PC-3 (cell line): ENCODE data around the gene TULP3. TPM values are rescaled to one million over a fixed set of nuclear protein-coding genes. Genes with fewer than 3 reads are reported as not detected.

ENCODE experiments used
- ATAC-seq: fragments of 200-7000 bp; cut with Tn5 transposase; 2 replicates; pipeline ENCODE4 v1.9.1; 2020; ENCODE audit warnings: mild to moderate bottlenecking, moderate library complexity
- BruUV-seq: library from RNA; stranded (reverse); fragments of 400-500 nt; replicated peaks from 2 replicates; lab custom pipeline; 2021; lab: Mats Ljungman, UMichigan
- CTCF ChIA-PET: fragments of 300-600 bp; sonication (Branson Sonifier 250); formaldehyde crosslinking; loops from one replicate; lab custom pipeline; 2022; ENCODE audit warnings: antibody characterized with exemption; lab: Charles Lee
- POLR2A ChIA-PET: fragments of 300-600 bp; sonication (Branson Sonifier 250); formaldehyde crosslinking; loops from one replicate; lab custom pipeline; 2022; ENCODE audit warnings: antibody characterized with exemption; ENCODE audit not compliant: unreplicated experiment; lab: Charles Lee
- DNase-seq: peaks from one replicate; pipeline ENCODE4 v3.0.0-alpha.2; 2015
- H2AFZ ChIP-seq: fragments of 300-600 bp; sonication (generic); 2 replicates; pipeline ENCODE4 v1.6.0; 2016; ENCODE audit warnings: antibody characterized with exemption, low read length
- H3F3A ChIP-seq: fragments of 300-600 bp; sonication (generic); one replicate; pipeline ENCODE4 v1.6.0; 2017; ENCODE audit warnings: antibody characterized with exemption, low read length, control low read depth, mild to moderate bottlenecking; ENCODE audit not compliant: unreplicated experiment
- H3K27ac ChIP-seq: fragments of 300-600 bp; sonication (generic); 2 replicates; pipeline ENCODE4 v1.5.1; 2016; ENCODE audit warnings: mild to moderate bottlenecking, low read length
- H3K27me3 ChIP-seq: fragments of 300-600 bp; sonication (generic); 2 replicates; pipeline ENCODE4 v1.6.1; 2016; ENCODE audit warnings: low read length, mixed read lengths
- H3K36me3 ChIP-seq: fragments of 300-600 bp; sonication (generic); 2 replicates; pipeline ENCODE4 v1.6.1; 2016; ENCODE audit warnings: low read depth, mixed run types, low read length, mixed read lengths
- H3K4me1 ChIP-seq: fragments of 300-600 bp; sonication (generic); 2 replicates; pipeline ENCODE4 v1.5.1; 2016; ENCODE audit warnings: low read length; ENCODE audit not compliant: insufficient read depth
- H3K4me2 ChIP-seq: fragments of 300-600 bp; sonication (generic); 2 replicates; pipeline ENCODE4 v1.6.0; 2016; ENCODE audit warnings: low read length
- H3K4me3 ChIP-seq: fragments of 300-600 bp; sonication (generic); 2 replicates; pipeline ENCODE4 v1.5.1; 2016; ENCODE audit warnings: mild to moderate bottlenecking, low read length, mixed read lengths
- H3K79me2 ChIP-seq: fragments of 300-600 bp; sonication (generic); 2 replicates; pipeline ENCODE4 v1.6.1; 2017; ENCODE audit warnings: low read length, mixed read lengths
- H3K9ac ChIP-seq: fragments of 300-600 bp; sonication (generic); 2 replicates; pipeline ENCODE4 v1.6.0; 2016; ENCODE audit warnings: mild to moderate bottlenecking, low read length
- H3K9me2 ChIP-seq: fragments of 300-600 bp; sonication (generic); replicated peaks from 2 replicates; pipeline ENCODE4 v1.6.1; 2016; ENCODE audit warnings: mixed run types, low read length, mixed read lengths
- H3K9me3 ChIP-seq: fragments of 300-600 bp; sonication (generic); 2 replicates; pipeline ENCODE4 v1.6.1; 2016; ENCODE audit warnings: low read length, mixed read lengths
- H4K20me1 ChIP-seq: fragments of 300-600 bp; sonication (generic); 2 replicates; pipeline ENCODE4 v1.6.1; 2016; ENCODE audit warnings: low read length, mixed read lengths
- EZH2 ChIP-seq: fragments of 300-600 bp; sonication (generic); IDR thresholded peaks from one replicate; pipeline ENCODE4 v1.6.1; 2017; ENCODE audit warnings: antibody characterized with exemption, mild to moderate bottlenecking, low read length; ENCODE audit not compliant: unreplicated experiment
- EZH2phosphoT487 ChIP-seq: fragments of 300-600 bp; sonication (generic); IDR thresholded peaks from 2 replicates; pipeline ENCODE4 v1.6.1; 2018; ENCODE audit warnings: mild to moderate bottlenecking, antibody characterized with exemption, low read length, borderline replicate concordance
- intact Hi-C: fragments of 100-400 bp; cut with micrococcal nuclease; formaldehyde crosslinking; loops from 2 replicates; pipeline ENCODE4 v1.9.0; 2023
- total RNA-seq: library from RNA; depleted of rRNA; stranded (reverse); fragments of >200 nt; gene quantifications from 2 replicates; pipeline ENCODE4 v1.2.3, GENCODE V29; 2014
- TF ChIP-seq, protein P1 (sequence below): fragments of 300-600 bp; sonication (generic); conservative IDR thresholded peaks from 2 replicates; pipeline ENCODE4 v1.5.1; 2017; ENCODE audit warnings: antibody characterized with exemption, low read depth, mild to moderate bottlenecking, low read length

The TULP3 gene
- total RNA-seq, 1 experiment from 2014 or later, result 22.6 TPM

DNA sequence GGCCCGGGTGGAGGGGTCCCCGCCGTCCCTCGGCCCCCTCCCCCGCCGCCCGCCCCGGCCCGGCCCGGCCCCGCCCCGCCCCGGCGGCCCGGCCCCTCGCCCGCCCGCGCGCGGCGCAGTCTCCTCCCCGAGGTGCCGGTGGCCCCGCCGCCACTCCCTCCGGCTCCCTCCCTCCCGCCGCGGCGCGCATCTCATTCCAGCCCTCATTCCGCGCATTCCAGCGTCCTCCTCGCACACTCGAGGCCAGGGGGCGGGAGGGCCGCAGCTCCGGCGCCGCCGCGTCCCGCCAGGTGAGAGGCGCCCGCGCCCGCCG is 68.5 kb downstream of the TULP3 start, which contains the start of gene TEAD4:
Gene TEAD4 (plus strand): TSS at position 206 of the 313 bp plus-strand sequence.
- intact Hi-C loops, result no loop called here
- POLR2A ChIA-PET, result no interaction called here

DNA sequence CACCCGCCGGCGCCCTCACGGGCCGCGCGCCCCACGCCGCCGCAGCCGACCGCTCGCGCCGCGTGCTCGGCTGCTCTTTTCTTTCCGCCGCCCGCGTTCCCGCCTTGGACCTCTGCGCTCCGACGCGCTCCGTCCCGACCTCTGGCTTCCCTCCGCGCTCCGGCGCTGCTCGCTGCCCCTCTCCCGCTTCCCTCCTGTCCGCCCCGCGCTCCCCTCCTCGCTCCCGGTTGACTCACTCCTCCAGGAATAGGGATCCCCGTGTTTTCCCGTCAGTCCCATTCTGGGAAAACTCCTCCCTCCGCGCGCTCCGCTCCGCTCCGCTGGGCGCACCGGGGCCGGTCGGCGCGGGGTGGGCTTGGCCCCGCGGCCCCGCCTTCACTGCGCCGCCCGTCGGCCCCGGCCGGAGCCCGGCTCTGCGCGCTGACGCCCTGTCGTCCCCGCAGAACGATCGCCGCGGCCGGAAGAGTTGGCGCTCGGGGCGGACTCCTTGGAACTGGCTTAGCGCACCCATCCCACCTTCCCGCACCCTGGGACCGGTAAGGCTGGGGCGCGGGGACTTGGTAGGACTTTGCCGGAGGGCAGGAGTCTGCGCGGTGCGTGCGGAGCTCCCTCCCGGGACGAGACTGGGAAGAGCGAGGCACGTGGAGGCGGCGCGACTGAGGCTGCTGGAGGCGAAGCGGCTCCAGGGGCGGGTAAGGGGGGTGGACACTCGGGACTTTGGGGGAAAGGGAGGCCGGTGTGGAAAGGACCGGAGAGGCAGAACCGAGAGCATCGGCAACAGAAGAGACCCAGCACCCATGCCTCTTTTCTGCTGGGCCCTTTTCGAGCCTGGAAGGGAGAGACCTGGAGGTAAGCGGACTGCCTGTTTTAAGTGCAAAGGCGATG is 69.1 kb downstream of the TULP3 start:
- H3K9me3 ChIP-seq, result no peaks in the 10 kb centered on the region
- no TSS peak for BruUV-seq
- H3K9me2 ChIP-seq, result no peaks in the 10 kb centered on the region
- CTCF ChIA-PET, result interaction anchor here (0.7 kb wide), 1 partner anchor 82 kb away, joined by 4 read pairs; no protein-coding TSS in a partner anchor
- POLR2A ChIA-PET, result no interaction called here
- no peaks in the 10 kb centered on the region for H3K27me3 ChIP-seq
- H3K27ac ChIP-seq, result peak overlapping the region; percentile 39
- DNase-seq (peak; percentile 45), ATAC-seq (peak; percentile 28)
- no peaks in the 10 kb centered on the region for H3K36me3 ChIP-seq
- H3F3A ChIP-seq, result no peaks in the 10 kb centered on the region
- peaks cover 13% of the 10 kb centered on the region; the same call in 1 of the 2 replicates for H4K20me1 ChIP-seq
- H3K79me2 ChIP-seq, result peaks cover 44% of the 10 kb centered on the region
- peak overlapping the region; percentile 41 for H2AFZ ChIP-seq
- H3K4me1 ChIP-seq, result peaks cover 21% of the 10 kb centered on the region
- H3K4me2 ChIP-seq, result peak overlapping the region; percentile 89
- intact Hi-C loops, result no loop called here
- H3K9ac ChIP-seq, result peak overlapping the region; percentile 51
- H3K4me3 ChIP-seq, result peak overlapping the region; percentile 71
- TF ChIP-seq EZH2 (no peak), EZH2phosphoT487 (no peak)
- TF ChIP-seq, protein P1, sequence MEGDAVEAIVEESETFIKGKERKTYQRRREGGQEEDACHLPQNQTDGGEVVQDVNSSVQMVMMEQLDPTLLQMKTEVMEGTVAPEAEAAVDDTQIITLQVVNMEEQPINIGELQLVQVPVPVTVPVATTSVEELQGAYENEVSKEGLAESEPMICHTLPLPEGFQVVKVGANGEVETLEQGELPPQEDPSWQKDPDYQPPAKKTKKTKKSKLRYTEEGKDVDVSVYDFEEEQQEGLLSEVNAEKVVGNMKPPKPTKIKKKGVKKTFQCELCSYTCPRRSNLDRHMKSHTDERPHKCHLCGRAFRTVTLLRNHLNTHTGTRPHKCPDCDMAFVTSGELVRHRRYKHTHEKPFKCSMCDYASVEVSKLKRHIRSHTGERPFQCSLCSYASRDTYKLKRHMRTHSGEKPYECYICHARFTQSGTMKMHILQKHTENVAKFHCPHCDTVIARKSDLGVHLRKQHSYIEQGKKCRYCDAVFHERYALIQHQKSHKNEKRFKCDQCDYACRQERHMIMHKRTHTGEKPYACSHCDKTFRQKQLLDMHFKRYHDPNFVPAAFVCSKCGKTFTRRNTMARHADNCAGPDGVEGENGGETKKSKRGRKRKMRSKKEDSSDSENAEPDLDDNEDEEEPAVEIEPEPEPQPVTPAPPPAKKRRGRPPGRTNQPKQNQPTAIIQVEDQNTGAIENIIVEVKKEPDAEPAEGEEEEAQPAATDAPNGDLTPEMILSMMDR, result no peak

More for the DNA sequence above, 68.5 kb downstream of the TULP3 start, which contains the start of gene TEAD4:
- DNase-seq, result peak; percentile 76
- peak; percentile 59 for ATAC-seq
- H3K9ac ChIP-seq, result peak within 1 kb of the TSS; percentile 82
- CTCF ChIA-PET, result interaction anchor here (0.6 kb wide), 1 partner anchor 19 kb away, joined by 3 read pairs; no protein-coding TSS in a partner anchor
- no peaks in the 10 kb centered on the region for H3K9me3 ChIP-seq
- peak within 1 kb of the TSS; percentile 90 for H3K27ac ChIP-seq
- peaks cover 13% of the 10 kb centered on the region; the same call in 1 of the 2 replicates for H4K20me1 ChIP-seq
- BruUV-seq, result no TSS peak
- peaks cover 40% of the 10 kb centered on the region for H3K79me2 ChIP-seq
- H3F3A ChIP-seq, result no peaks in the 10 kb centered on the region
- no peaks in the 10 kb centered on the region for H3K27me3 ChIP-seq
- no peaks in the 10 kb centered on the region for H3K36me3 ChIP-seq
- H3K4me1 ChIP-seq, result peaks cover 21% of the 10 kb centered on the region
- H2AFZ ChIP-seq, result peak within 1 kb of the TSS; percentile 99
- TF ChIP-seq EZH2phosphoT487 (no peak), EZH2 (no peak)
- TF ChIP-seq, protein P1, result no peak
- peak within 1 kb of the TSS; percentile 97 for H3K4me2 ChIP-seq
- H3K9me2 ChIP-seq, result no peaks in the 10 kb centered on the region
- H3K4me3 ChIP-seq, result peak within 1 kb of the TSS; percentile 78
